Effector memory CD4-positive, alpha-beta T cell (primary cell): Measurements from ENCODE around the gene PRKCQ.

Experiments
- DNase-seq, 3 donors: peaks; one replicate each; pipeline ENCODE4 v3.0.0-alpha.2; 2020
- H3K27ac ChIP-seq: 2 replicates; pipeline ENCODE4 v1.7.0; 2013; ENCODE audit warnings: mild to moderate bottlenecking, low read length, moderate library complexity; ENCODE audit not compliant: insufficient read depth, poor library complexity, severe bottlenecking
- H3K27me3 ChIP-seq: replicated peaks from 2 replicates; pipeline ENCODE4 v1.7.0; 2013; ENCODE audit warnings: mild to moderate bottlenecking, low read length; ENCODE audit not compliant: insufficient read depth, control insufficient read depth, poor library complexity, severe bottlenecking
- H3K36me3 ChIP-seq: 2 replicates; pipeline ENCODE4 v1.7.0; 2013; ENCODE audit warnings: mild to moderate bottlenecking, low read length, moderate library complexity; ENCODE audit not compliant: control insufficient read depth, insufficient read depth
- H3K4me1 ChIP-seq: 2 replicates; pipeline ENCODE4 v1.7.0; 2013; ENCODE audit warnings: low read length, mild to moderate bottlenecking; ENCODE audit not compliant: control insufficient read depth, insufficient read depth, poor library complexity, severe bottlenecking
- H3K4me3 ChIP-seq: 2 replicates; pipeline ENCODE4 v1.7.0; 2013; ENCODE audit warnings: low read length, low read depth, mild to moderate bottlenecking; ENCODE audit not compliant: insufficient read depth, poor library complexity, severe bottlenecking
- H3K9me3 ChIP-seq: 2 replicates; pipeline ENCODE4 v1.7.0; 2013; ENCODE audit warnings: mild to moderate bottlenecking, low read length, moderate library complexity; ENCODE audit not compliant: control insufficient read depth

PRKCQ gene

DNA sequence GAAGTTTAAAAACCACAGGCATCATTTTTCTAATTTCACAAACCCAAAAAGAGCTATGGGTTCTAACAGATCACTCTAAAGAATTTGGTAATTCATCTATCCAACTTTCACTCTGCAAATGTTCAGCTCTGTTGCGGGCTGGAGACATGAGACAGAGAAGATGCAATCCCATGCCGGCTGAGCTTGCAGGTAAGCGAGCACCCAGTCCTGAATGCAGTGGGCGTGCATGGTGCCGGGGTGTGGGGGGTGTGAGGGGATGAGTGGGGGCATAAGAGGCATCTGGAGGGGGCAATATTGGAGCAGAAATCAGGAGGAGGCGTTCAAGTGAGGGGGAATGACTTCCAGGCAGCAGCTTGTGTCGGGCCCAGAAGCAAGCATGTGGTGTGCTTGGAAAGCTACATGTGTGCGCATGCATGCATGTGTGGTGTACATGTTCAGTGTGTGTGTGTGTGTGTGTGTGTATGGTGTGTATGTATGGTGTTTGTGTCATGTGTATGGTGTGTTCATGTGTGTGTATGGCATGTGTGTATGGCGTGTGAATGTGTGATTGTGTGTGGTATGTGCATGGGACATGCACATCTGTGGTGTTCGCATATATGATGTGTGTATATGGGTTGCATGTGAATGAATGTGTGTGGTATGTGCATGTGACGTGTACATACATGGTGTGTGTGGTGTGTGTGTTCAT is 172.9 kb downstream of the PRKCQ start:
- DNase-seq, result no peak
- H3K4me3 ChIP-seq, result no peak overlapping the region
- H3K27me3 ChIP-seq, result no peaks in the 10 kb centered on the region
- H3K9me3 ChIP-seq, result no peaks in the 10 kb centered on the region
- H3K36me3 ChIP-seq, result no peaks in the 10 kb centered on the region
- H3K27ac ChIP-seq, result no peak overlapping the region
- H3K4me1 ChIP-seq, result peaks cover 21% of the 10 kb centered on the region

GRCh38 chr10:6406220-6407033 is 173.6 kb downstream of the PRKCQ start:
- Histone ChIP-seq H3K27me3 (no peaks in the 10 kb centered on the region), H3K4me1 (peaks cover 21% of the 10 kb centered on the region), H3K27ac (no peak overlapping the region), H3K9me3 (no peaks in the 10 kb centered on the region), H3K4me3 (no peak overlapping the region), H3K36me3 (no peaks in the 10 kb centered on the region)
- DNase-seq, result no peak

- Histone ChIP-seq H3K4me3 (no peak overlapping the region), H3K4me1 (peaks cover 14% of the 10 kb centered on the region), H3K27ac (no peak overlapping the region), H3K27me3 (no peaks in the 10 kb centered on the region), H3K9me3 (no peaks in the 10 kb centered on the region), H3K36me3 (no peaks in the 10 kb centered on the region)
- no peak for DNase-seq
Observed at GRCh38 chr10:6405713-6406112, 174.4 kb downstream of the PRKCQ start.

GRCh38 chr10:6404127-6405072 is 175.7 kb downstream of the PRKCQ start:
- H3K4me1 ChIP-seq, result peaks cover 4% of the 10 kb centered on the region
- no peaks in the 10 kb centered on the region for H3K9me3 ChIP-seq
- no peak overlapping the region for H3K4me3 ChIP-seq
- no peak for DNase-seq
- no peaks in the 10 kb centered on the region for H3K36me3 ChIP-seq
- H3K27me3 ChIP-seq, result no peaks in the 10 kb centered on the region
- H3K27ac ChIP-seq, result no peak overlapping the region

DNA sequence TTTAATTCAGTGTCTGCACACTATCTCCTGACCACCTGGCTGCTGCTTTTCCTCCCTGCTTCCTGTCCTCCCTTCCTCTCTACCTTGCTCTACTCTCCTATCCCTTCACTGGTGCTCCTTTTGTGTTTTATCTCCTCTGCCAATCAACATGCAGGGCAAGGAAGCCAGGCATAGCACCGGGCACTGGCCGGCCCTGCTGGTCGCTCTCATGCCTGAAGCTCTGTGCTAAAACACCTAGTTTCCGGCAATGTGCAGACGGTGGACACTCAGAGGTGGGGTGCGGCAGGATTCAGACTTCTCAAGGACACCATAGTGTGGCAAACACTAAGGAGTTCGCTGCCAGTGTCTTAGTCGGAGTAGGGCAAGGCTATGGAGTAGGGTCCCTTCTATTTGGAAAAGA is 177.1 kb downstream of the PRKCQ start:
- Histone ChIP-seq H3K27me3 (no peaks in the 10 kb centered on the region), H3K36me3 (no peaks in the 10 kb centered on the region), H3K4me1 (peaks cover 4% of the 10 kb centered on the region), H3K27ac (no peak overlapping the region), H3K9me3 (no peaks in the 10 kb centered on the region), H3K4me3 (no peak overlapping the region)
- DNase-seq, result no peak

DNA sequence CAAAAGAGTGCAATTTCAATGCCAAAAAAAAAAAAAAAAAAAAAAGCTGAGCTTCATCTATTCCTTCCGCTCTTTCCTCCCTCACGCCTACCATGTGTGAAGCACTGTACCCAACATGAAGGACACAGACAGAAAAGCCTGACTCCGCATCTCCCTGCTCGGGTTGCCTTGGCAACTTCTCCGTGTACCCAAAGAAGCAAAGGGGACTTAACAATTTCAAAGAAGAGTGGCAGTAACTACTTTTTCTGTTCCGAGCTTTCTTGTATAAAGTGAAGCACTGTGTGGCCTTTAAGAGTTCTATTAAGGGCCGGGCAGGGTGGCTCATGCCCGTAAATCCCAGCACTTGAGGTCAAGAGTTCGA is 177.7 kb downstream of the PRKCQ start:
- Histone ChIP-seq H3K4me1 (peaks cover 4% of the 10 kb centered on the region), H3K27ac (no peak overlapping the region), H3K36me3 (no peaks in the 10 kb centered on the region), H3K27me3 (no peaks in the 10 kb centered on the region), H3K4me3 (no peak overlapping the region), H3K9me3 (no peaks in the 10 kb centered on the region)
- no peak for DNase-seq

- DNase-seq, result peak; percentile 31 to 47 (median 36)
- Histone ChIP-seq H3K27ac (no peak overlapping the region), H3K27me3 (no peaks in the 10 kb centered on the region), H3K36me3 (no peaks in the 10 kb centered on the region), H3K4me3 (no peak overlapping the region), H3K9me3 (no peaks in the 10 kb centered on the region), H3K4me1 (peaks cover 4% of the 10 kb centered on the region)
Observed at GRCh38 chr10:6401558-6402348, 178.3 kb downstream of the PRKCQ start.

- Histone ChIP-seq H3K4me3 (no peak overlapping the region), H3K9me3 (no peaks in the 10 kb centered on the region), H3K36me3 (no peaks in the 10 kb centered on the region), H3K27me3 (no peaks in the 10 kb centered on the region), H3K4me1 (peaks cover 2% of the 10 kb centered on the region), H3K27ac (no peak overlapping the region)
- DNase-seq, result no peak
Observed at GRCh38 chr10:6400821-6401465, 179.1 kb downstream of the PRKCQ start.

- Histone ChIP-seq H3K27me3 (no peaks in the 10 kb centered on the region), H3K36me3 (no peaks in the 10 kb centered on the region), H3K27ac (no peak overlapping the region), H3K4me3 (no peak overlapping the region), H3K9me3 (no peaks in the 10 kb centered on the region), H3K4me1 (no peaks in the 10 kb centered on the region)
- DNase-seq, result no peak
Observed at GRCh38 chr10:6400331-6400730, 179.7 kb downstream of the PRKCQ start.
